Measurements from ENCODE around the gene RBM14.

- no peak for TF ChIP-seq ZNF274 (IDR thresholded peaks at IDR 0.05; ENCODE audit: low read depth, low read length)
- TF ChIP-seq YY1 (IDR thresholded peaks at IDR 0.05; ENCODE audit: insufficient read depth, insufficient read length) = no peak
Measured at GRCh38 chr11:66609721-66610617, 6.5 kb upstream of the RBM14 start.

All from NT2/D1 (cell line).